H1 (cell line): ENCODE results near the gene SEMA3A. TPM values are rescaled to one million over a fixed set of nuclear protein-coding genes. Genes with fewer than 3 reads are reported as not detected.

Source experiments
- CTCF ChIA-PET: fragments of 300-600 bp; sonication (Branson Sonifier 250); formaldehyde crosslinking; loops from one replicate; lab custom pipeline; 2021; ENCODE audit not compliant: partially characterized antibody; lab: Charles Lee
- POLR2A ChIA-PET: fragments of 300-600 bp; sonication (Branson Sonifier 250); formaldehyde crosslinking; loops from one replicate; lab custom pipeline; 2021; ENCODE audit warnings: inconsistent platforms; ENCODE audit not compliant: partially characterized antibody; lab: Charles Lee
- DNase-seq, 2 experiments: peaks; one replicate each; pipeline versions ENCODE4 v3.0.0 to v3.0.0-alpha.2; 2010 to 2022; ENCODE audit warnings: low spot score in 2 of 2, low read depth in 1 of 2, mixed read lengths in 1 of 2
- FAIRE-seq: peaks from 2 replicates; lab custom pipeline; 2011; peaks lifted over from hg19 to GRCh38; lab: Jason Lieb, UNC
- H2AFZ ChIP-seq: 2 replicates; pipeline ENCODE4 v1.8.1; 2012; ENCODE audit warnings: low read length, inconsistent platforms
- H2AK5ac ChIP-seq: 2 replicates; pipeline ENCODE4 v1.6.1; 2013; ENCODE audit warnings: low read depth, low read length
- H2BK120ac ChIP-seq: replicated peaks from 2 replicates; pipeline ENCODE3; 2013; ENCODE audit warnings: low read depth, low read length, inconsistent platforms
- H2BK12ac ChIP-seq: 2 replicates; pipeline ENCODE4 v1.6.1; 2013; ENCODE audit warnings: low read depth, low read length
- H2BK15ac ChIP-seq: 2 replicates; pipeline ENCODE4 v1.6.1; 2013; ENCODE audit warnings: low read length
- H2BK20ac ChIP-seq: 2 replicates; pipeline ENCODE4 v1.6.1; 2013; ENCODE audit warnings: low read length
- H2BK5ac ChIP-seq: 2 replicates; pipeline ENCODE4 v1.6.1; 2013; ENCODE audit warnings: low read depth, low read length
- H3K14ac ChIP-seq: 2 replicates; pipeline ENCODE4 v1.6.1; 2013; ENCODE audit warnings: inconsistent platforms; ENCODE audit not compliant: insufficient read length
- H3K18ac ChIP-seq: 2 replicates; pipeline ENCODE4 v1.6.1; 2013; ENCODE audit warnings: low read length; ENCODE audit errors: extremely low read depth
- H3K23ac ChIP-seq: 2 replicates; pipeline ENCODE4 v1.6.1; 2013; ENCODE audit warnings: inconsistent platforms; ENCODE audit not compliant: insufficient read length
- H3K23me2 ChIP-seq: 2 replicates; pipeline ENCODE4 v1.6.1; 2013; ENCODE audit warnings: low read depth, low read length
- H3K27ac ChIP-seq: 2 replicates; pipeline ENCODE4 v1.6.1; 2011; ENCODE audit warnings: low read depth, low read length, inconsistent platforms
- H3K27me3 ChIP-seq, 4 experiments: replicated peaks in 1 of 4; 1 replicate in 1 of 4; 2 replicates in 3 of 4; pipeline versions ENCODE4 v1.6.1 to v1.8.1; 2011 to 2013; ENCODE audit warnings: low read length in 3 of 4, mild to moderate bottlenecking in 3 of 4, inconsistent platforms in 2 of 4, mixed read lengths in 2 of 4, moderate library complexity in 1 of 4; ENCODE audit not compliant: control insufficient read depth in 3 of 4, insufficient read depth in 3 of 4; ENCODE audit errors: extremely low read depth in 1 of 4
- H3K36me3 ChIP-seq, 4 experiments: 2 replicates each; pipeline versions ENCODE4 v1.6.1 to v1.8.1; 2011 to 2013; ENCODE audit warnings: mild to moderate bottlenecking in 4 of 4, low read length in 3 of 4, moderate library complexity in 2 of 4, control low read depth in 1 of 4, inconsistent platforms in 1 of 4; ENCODE audit not compliant: insufficient read depth in 4 of 4, control insufficient read depth in 2 of 4
- H3K4ac ChIP-seq: replicated peaks from 2 replicates; pipeline ENCODE3; 2013; ENCODE audit warnings: low read length, low read depth, mixed read lengths, inconsistent platforms; ENCODE audit not compliant: insufficient read length
- H3K4me1 ChIP-seq, 4 experiments: replicated peaks in 1 of 4; 1 replicate in 1 of 4; 2 replicates in 3 of 4; pipeline versions ENCODE4 v1.6.1 to v1.8.1; 2011 to 2013; ENCODE audit warnings: low read length in 3 of 4, inconsistent platforms in 2 of 4, mixed read lengths in 1 of 4; ENCODE audit not compliant: insufficient read depth in 4 of 4, control insufficient read depth in 3 of 4
- H3K4me2 ChIP-seq, 2 experiments: 2 replicates each; pipeline versions ENCODE4 v1.6.1 to v1.8.1; 2011 to 2013; ENCODE audit warnings: low read depth in 2 of 2, low read length in 2 of 2, control low read depth in 1 of 2, inconsistent platforms in 1 of 2, mild to moderate bottlenecking in 1 of 2; ENCODE audit not compliant: insufficient read depth in 1 of 2
- H3K4me3 ChIP-seq, 4 experiments: fragments of 200-600, 300-600 bp in 1 of 4; sonication (generic), shearing (Covaris generic), sonication (Bioruptor Twin) in 1 of 4; 2 replicates each; pipeline versions ENCODE4 v1.5.1 to v1.8.1; 2011 to 2016; ENCODE audit warnings: low read length in 4 of 4, low read depth in 3 of 4, control low read depth in 2 of 4, inconsistent platforms in 2 of 4, mild to moderate bottlenecking in 2 of 4, mixed read lengths in 1 of 4, moderate library complexity in 1 of 4; ENCODE audit not compliant: insufficient read depth in 2 of 4; ENCODE audit errors: extremely low read depth in 1 of 4
- H3K56ac ChIP-seq: replicated peaks from 2 replicates; pipeline ENCODE3; 2013; ENCODE audit warnings: low read depth, mild to moderate bottlenecking, mixed read lengths, low read length, inconsistent platforms; ENCODE audit not compliant: insufficient read length
- H3K79me1 ChIP-seq: 2 replicates; pipeline ENCODE4 v1.6.1; 2013; ENCODE audit warnings: low read depth, low read length, control low read depth
- H3K79me2 ChIP-seq, 2 experiments: 2 replicates each; pipeline versions ENCODE4 v1.6.1 to v1.8.1; 2012 to 2013; ENCODE audit warnings: low read length in 2 of 2, mild to moderate bottlenecking in 2 of 2, inconsistent platforms in 1 of 2; ENCODE audit not compliant: insufficient read depth in 2 of 2, control insufficient read depth in 1 of 2
- H3K9ac ChIP-seq, 4 experiments: replicated peaks in 1 of 4; 1 replicate in 1 of 4; 2 replicates in 3 of 4; pipeline versions ENCODE4 v1.6.1 to v1.8.1; 2011 to 2013; ENCODE audit warnings: low read depth in 3 of 4, low read length in 3 of 4, control low read depth in 2 of 4, mild to moderate bottlenecking in 2 of 4, moderate library complexity in 2 of 4, inconsistent platforms in 1 of 4; ENCODE audit errors: extremely low read depth in 1 of 4
- H3K9me3 ChIP-seq, 2 experiments: 2 replicates each; pipeline versions ENCODE4 v1.6.1 to v1.8.1; 2012 to 2013; ENCODE audit warnings: mild to moderate bottlenecking in 2 of 2, moderate library complexity in 2 of 2, control low read depth in 1 of 2, inconsistent platforms in 1 of 2, low read depth in 1 of 2, low read length in 1 of 2, mixed read lengths in 1 of 2; ENCODE audit not compliant: insufficient read depth in 2 of 2
- H4K20me1 ChIP-seq, 2 experiments: replicated peaks in 1 of 2; 2 replicates each; pipeline versions ENCODE3 to v1.8.1; 2011 to 2013; ENCODE audit warnings: inconsistent platforms in 2 of 2, low read length in 2 of 2, mild to moderate bottlenecking in 1 of 2; ENCODE audit not compliant: insufficient read depth in 2 of 2, control insufficient read depth in 1 of 2
- H4K5ac ChIP-seq: 2 replicates; pipeline ENCODE4 v1.6.1; 2013; ENCODE audit warnings: low read length, low read depth, mixed read lengths, inconsistent platforms; ENCODE audit not compliant: insufficient read length
- H4K8ac ChIP-seq: 2 replicates; pipeline ENCODE4 v1.8.0; 2013; ENCODE audit warnings: mild to moderate bottlenecking, moderate library complexity, low read length, inconsistent platforms; ENCODE audit not compliant: insufficient read depth; ENCODE audit errors: extremely low read depth
- H4K91ac ChIP-seq: replicated peaks from 2 replicates; pipeline ENCODE3; 2013; ENCODE audit warnings: low read length, mixed read lengths, inconsistent platforms; ENCODE audit not compliant: insufficient read length
- SIRT6 ChIP-seq: IDR thresholded peaks from one replicate; pipeline ENCODE4 v1.7.1; 2012; ENCODE audit warnings: low read length, inconsistent platforms
- WGBS, 2 experiments: shearing (Covaris generic) in 1 of 2; methylation state at CpG; one replicate each; pipeline versions ENCODE4 v1.1.6 to v1.1.7; 2013 to 2015; ENCODE audit warnings: low lambda C conversion rate in 2 of 2, mixed read lengths in 2 of 2, inconsistent platforms in 1 of 2, low coverage in 1 of 2, missing lambda C conversion rate in 1 of 2; ENCODE audit not compliant: insufficient replicate concordance in 2 of 2, insufficient coverage in 1 of 2, insufficient read length in 1 of 2; ENCODE audit errors: extremely low coverage in 1 of 2, missing lambda C conversion rate in 1 of 2; 5-methylcytosine and 5-hydroxymethylcytosine counted together
- polyA plus RNA-seq, 7 experiments: library from polyadenylated mRNA; depleted of rRNA in 3 of 7; stranded (reverse) in 5 of 7; unstranded in 2 of 7; fragments of >200 nt in 5 of 7; fragments of 200-250 nt in 2 of 7; gene quantifications; 1 replicate in 5 of 7; 2 replicates in 1 of 7; 4 replicates in 1 of 7; pipeline versions ENCODE4 v1.2.1 to v1.2.3, GENCODE V29; 2011 to 2013; ENCODE audit warnings: missing spikeins in 2 of 7, mixed read lengths in 2 of 7
- total RNA-seq: library from RNA; stranded (reverse); fragmentation: NEBNext Ultra II Directional; extraction: Animal tissue kit (Norgen Biotek cat#: 25700); gene quantifications from 2 replicates; pipeline ENCODE4 v1.2.1, GENCODE V29; 2021

The SEMA3A gene
- total and polyA plus RNA-seq, 2 of the 8 experiments (the other 6 are each of a cell fraction or from before 2014, with no cell fraction given), result 8.1 to 45.9 TPM

- no peak overlapping the region for H2BK5ac ChIP-seq
- no peaks in the 10 kb centered on the region for H3K23me2 ChIP-seq
- H3K27me3 ChIP-seq, result no peaks in the 10 kb centered on the region
- POLR2A ChIA-PET, result no interaction called here
- H3K4me1 ChIP-seq, result peaks cover 0 to 6% (median 0%) of the 10 kb centered on the region in 4 experiments; a peak in 1 of 7 replicates
- CTCF ChIA-PET, result no interaction called here
- no peaks in the 10 kb centered on the region for H3K36me3 ChIP-seq
- TF ChIP-seq SIRT6, result no peak
- H2AK5ac ChIP-seq, result no peak overlapping the region
- no peak overlapping the region for H4K5ac ChIP-seq
- H4K91ac ChIP-seq, result no peak overlapping the region
- no peak overlapping the region for H2BK12ac ChIP-seq
- H2BK20ac ChIP-seq, result no peak overlapping the region
- H2AFZ ChIP-seq, result no peak overlapping the region
- no peaks in the 10 kb centered on the region for H3K79me2 ChIP-seq
- H3K4me3 ChIP-seq, result no peak overlapping the region
- H2BK120ac ChIP-seq, result no peak overlapping the region
- H3K4me2 ChIP-seq, result no peak overlapping the region
- no peak overlapping the region for H2BK15ac ChIP-seq
- DNase-seq, result no peak
- 87% methylated on average over 2 of the region's 2 CpGs; no CpG with 5 or more reads in 1 of the 2 experiments for WGBS, 2 experiments
- no peak overlapping the region for H3K4ac ChIP-seq
- H4K20me1 ChIP-seq, result no peaks in the 10 kb centered on the region
- H3K9me3 ChIP-seq, result no peaks in the 10 kb centered on the region
- no peak overlapping the region for H3K56ac ChIP-seq
- no peak overlapping the region for H3K18ac ChIP-seq
- no peak overlapping the region for H3K9ac ChIP-seq
- H3K23ac ChIP-seq, result no peak overlapping the region
- H3K79me1 ChIP-seq, result no peaks in the 10 kb centered on the region
- H3K14ac ChIP-seq, result no peak overlapping the region
- no peak for FAIRE-seq
- H4K8ac ChIP-seq, result no peak overlapping the region
- H3K27ac ChIP-seq, result no peak overlapping the region
Observed at GRCh38 chr7:84055904-84056605, 138.5 kb downstream of the SEMA3A start.
